COR-L47 (cell line): ENCODE data around the gene STX4.

Experiments
- DNase-seq: peaks from one replicate; lab custom pipeline; 2025; lab: John Stamatoyannopoulos, UW

STX4 gene, protein sequence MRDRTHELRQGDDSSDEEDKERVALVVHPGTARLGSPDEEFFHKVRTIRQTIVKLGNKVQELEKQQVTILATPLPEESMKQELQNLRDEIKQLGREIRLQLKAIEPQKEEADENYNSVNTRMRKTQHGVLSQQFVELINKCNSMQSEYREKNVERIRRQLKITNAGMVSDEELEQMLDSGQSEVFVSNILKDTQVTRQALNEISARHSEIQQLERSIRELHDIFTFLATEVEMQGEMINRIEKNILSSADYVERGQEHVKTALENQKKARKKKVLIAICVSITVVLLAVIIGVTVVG

GRCh38 chr16:31032736-31033708 lies at the start of gene STX4:
Gene STX4, plus strand, starts transcription at chr16:31033558. Its CDS starts 248 bp downstream, at chr16:31033806.
- peak; percentile 91 for DNase-seq

GRCh38 chr16:30983898-30984610 lies 49.3 kb upstream of the STX4 start:
- no peak for DNase-seq

- DNase-seq = peak; percentile 46
These were observed 48.5 kb upstream of the STX4 start, which contains the start of gene HSD3B7 for GRCh38 chr16:30984669-30985400. Gene HSD3B7, plus strand, starts transcription at chr16:30985207. Its CDS starts 452 bp downstream, at chr16:30985659.

DNA sequence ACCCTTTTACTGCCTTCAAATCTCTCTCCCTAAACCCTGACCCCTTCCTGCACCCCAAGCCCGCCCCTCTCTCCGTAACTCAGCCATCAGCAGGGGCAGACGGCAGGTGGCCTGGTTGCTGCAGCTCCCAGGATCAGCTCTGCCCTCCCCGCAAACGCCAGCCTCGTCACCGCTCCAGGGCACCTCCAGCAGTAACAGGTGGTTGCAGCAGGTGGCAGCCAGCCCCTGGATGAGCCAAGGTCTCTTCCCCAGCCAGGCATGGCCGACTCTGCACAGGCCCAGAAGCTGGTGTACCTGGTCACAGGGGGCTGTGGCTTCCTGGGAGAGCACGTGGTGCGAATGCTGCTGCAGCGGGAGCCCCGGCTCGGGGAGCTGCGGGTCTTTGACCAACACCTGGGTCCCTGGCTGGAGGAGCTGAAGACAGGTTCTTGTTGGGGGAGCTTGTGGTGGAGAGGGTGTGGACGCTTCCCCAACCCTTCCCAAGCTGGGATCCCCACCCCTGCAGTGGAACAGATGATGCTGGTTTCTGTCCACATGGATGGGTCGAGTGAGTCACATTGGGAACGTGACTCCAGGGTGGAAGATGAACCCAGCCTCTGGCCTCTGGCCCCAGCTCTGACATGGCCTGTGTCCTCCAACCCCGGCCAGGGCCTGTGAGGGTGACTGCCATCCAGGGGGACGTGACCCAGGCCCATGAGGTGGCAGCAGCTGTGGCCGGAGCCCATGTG lies 47.8 kb upstream of the STX4 start:
- DNase-seq = peak; percentile 70

GRCh38 chr16:30986129-30986991 lies 47.0 kb upstream of the STX4 start:
- DNase-seq = no peak

- no peak for DNase-seq
These were observed 45.7 kb upstream of the STX4 start for GRCh38 chr16:30987581-30988190.

DNA sequence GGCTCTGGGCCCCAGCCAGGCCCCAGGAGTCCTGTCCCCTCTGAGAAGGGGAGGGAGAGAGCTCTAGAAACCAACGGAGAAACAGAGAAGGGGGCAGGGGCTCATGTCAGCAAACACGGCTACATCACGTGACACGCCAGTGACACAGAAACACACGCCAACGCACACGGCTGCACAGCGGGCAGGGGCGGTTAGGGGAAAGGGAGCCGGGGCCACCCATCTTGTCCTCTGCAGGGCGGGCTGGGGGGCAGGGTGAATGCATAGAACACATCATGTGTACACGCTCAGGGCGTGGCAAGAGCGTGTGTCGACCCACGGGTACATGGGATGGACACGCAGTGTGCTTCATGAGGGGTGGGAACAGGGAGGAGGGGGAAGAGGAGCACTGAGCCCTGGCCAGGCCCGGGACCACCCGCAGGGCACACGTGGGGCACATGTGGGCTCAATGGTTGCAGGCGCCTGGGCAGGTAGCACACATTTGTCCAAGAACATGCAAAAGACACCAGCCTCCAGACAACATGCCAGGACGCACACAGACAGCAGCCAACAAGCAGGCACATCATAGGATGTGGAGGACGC lies 43.8 kb upstream of the STX4 start:
- DNase-seq = no peak

- no peak for DNase-seq
These were observed 43.3 kb upstream of the STX4 start for GRCh38 chr16:30990105-30990504.

- no peak for DNase-seq
These were observed 42.3 kb upstream of the STX4 start for GRCh38 chr16:30991052-30991451.

DNA sequence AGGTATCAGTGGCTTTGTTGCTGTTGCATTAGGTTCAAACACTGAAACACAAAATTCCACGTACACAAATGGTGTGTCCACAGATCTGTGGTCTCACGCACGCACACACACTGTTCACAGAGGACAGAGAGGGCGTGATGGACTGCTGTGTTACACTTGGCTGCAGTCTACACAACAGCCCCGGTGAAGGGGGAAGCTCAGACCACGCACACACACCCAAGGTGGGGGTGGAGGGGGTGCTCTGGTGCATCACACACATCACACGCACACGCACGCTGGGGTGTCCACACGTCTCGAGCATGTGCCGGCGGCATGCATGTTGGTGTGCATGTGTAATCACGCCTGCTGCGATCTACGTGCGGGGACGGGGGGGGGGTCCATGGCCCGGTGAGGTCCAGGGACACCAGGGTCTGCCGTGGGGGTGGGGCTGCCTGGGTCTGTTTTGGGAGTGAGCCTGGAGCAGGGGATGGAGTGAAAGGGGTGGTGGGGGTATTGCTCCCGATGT lies 41.0 kb upstream of the STX4 start:
- no peak for DNase-seq

- DNase-seq = no peak
These were observed 40.2 kb upstream of the STX4 start for GRCh38 chr16:30992931-30993816.

- no peak for DNase-seq
These were observed 37.4 kb upstream of the STX4 start for GRCh38 chr16:30995927-30996323.

GRCh38 chr16:30996324-30996984 lies 36.9 kb upstream of the STX4 start:
- DNase-seq = no peak

DNA sequence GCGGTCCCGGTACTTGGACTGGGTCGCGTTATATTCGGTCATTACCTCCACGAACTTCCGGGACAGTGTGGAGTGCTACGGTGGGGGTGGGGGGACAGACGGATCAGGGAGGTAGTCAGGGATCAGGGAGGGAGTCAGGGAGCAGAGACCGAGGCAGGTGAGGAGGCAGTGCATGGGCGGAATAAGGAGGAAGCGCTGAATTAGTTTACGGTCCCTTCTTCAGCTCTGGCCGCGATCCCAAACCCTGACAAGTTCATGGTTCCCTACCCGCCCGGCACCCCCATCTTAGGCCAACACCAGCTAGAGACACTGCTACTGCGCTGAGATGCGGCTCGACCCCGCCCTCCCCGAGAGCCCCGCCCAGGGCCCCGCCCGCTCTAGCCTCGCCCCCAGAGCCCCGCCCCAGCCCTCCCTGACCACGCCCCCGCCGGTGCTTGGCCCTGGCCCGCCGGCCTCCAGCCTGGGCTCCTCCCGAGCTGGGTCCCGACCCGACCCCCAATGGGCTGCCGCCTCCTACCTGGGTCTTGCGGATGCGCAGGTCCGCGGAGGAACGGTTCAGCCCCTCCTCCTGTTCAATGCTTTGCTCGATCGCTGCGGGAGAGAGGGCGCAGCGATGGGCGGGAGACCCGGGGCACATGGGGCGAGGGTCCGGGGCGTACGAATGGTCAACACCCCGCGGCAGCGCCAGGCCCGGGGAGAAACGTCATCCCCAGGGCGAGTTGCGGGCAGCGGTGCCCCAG lies 36.2 kb upstream of the STX4 start:
- DNase-seq = peak; percentile 34

DNA sequence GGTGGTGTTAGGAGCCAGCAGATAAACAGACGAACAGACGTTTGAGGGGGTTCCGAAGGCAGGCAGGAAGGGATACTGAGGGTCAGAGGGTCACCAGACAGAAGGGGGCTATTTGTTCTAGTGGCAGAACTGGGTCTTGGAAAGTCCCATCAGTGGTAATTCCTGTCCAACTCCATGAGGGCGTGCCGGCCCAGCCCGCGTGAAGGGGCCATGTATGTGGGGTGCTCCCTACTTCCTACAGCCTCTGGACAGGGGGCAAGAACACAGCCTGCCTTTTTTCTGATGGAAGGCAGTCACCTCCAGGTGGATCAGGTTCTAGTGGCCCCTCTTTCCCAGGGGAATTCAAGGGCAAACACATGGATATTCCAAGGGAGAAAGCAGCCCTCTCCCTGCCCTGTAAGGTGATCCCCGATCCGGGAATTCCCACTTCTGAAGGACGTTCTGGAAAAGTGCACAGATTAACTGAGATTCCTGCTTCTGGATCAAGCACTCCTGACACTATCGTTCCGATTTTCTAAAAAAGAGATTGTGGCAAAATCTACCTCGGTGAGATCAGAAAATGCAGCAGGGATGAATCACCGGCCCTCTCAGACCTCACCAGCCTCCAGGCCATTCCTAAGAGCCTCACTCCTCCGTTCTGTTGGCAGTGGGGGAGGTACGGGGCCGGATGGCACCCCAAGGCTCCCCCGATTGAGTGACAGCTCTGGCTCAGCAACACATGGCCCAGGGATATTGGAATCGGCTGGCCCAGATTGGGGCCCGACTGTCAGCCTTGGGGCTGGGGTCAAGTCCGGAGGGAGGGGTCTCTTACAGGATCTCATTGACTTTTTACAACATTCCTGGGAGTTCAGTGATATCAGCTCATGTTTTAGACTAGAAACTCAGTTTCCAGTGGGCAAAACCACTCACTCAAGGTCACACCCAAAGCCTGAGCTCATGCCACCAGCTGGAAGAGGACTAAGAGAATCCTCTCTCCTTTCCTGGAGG lies 35.3 kb upstream of the STX4 start:
- no peak for DNase-seq
